D721Med (cell line): ENCODE data around the gene PPP2R1B.

ENCODE experiments used
- DNase-seq: peaks from one replicate; pipeline ENCODE4 v3.0.0; 2011; ENCODE audit warnings: low spot score; ENCODE audit not compliant: insufficient read length
- FAIRE-seq: peaks from 2 replicates; lab custom pipeline; 2011; peaks lifted over from hg19 to GRCh38; lab: Jason Lieb, UNC
- CTCF ChIP-seq: IDR thresholded peaks from 2 replicates; pipeline ENCODE4 v1.5.1; 2012; ENCODE audit warnings: mild to moderate bottlenecking, control low read depth; ENCODE audit not compliant: insufficient read depth; ENCODE audit errors: missing control alignments

PPP2R1B gene

GRCh38 chr11:111748035-111748804, 18.0 kb downstream of the PPP2R1B start:
- FAIRE-seq, result no peak
- no peak for DNase-seq
- TF ChIP-seq CTCF, result no peak

- no peak for DNase-seq
- FAIRE-seq, result no peak
- TF ChIP-seq CTCF, result no peak
These were observed 20.3 kb downstream of the PPP2R1B start for GRCh38 chr11:111745719-111746504.

- DNase-seq, result no peak
- TF ChIP-seq CTCF, result no peak
- FAIRE-seq, result no peak
These were observed 22.5 kb downstream of the PPP2R1B start for GRCh38 chr11:111743700-111744099.

- FAIRE-seq, result no peak
These were observed 24.4 kb downstream of the PPP2R1B start for GRCh38 chr11:111741751-111742150.

GRCh38 chr11:111739299-111739698, 26.9 kb downstream of the PPP2R1B start:
- DNase-seq (no peak), FAIRE-seq (no peak)
- no peak for TF ChIP-seq CTCF

More at GRCh38 chr11:111741751-111742150, 24.4 kb downstream of the PPP2R1B start:
- DNase-seq, result no peak
- TF ChIP-seq CTCF, result no peak

GRCh38 chr11:111737444-111738210, 28.6 kb downstream of the PPP2R1B start:
- DNase-seq (no peak), FAIRE-seq (no peak)
- no peak for TF ChIP-seq CTCF
